ENCODE results near the gene IMPG2.

Gene IMPG2

GRCh38 chr3:101292027-101292426, 28.3 kb downstream of the IMPG2 start:
- no peaks in the 10 kb centered on the region for H3K27me3 Mint-ChIP-seq
- no peaks in the 10 kb centered on the region for H3K4me1 Mint-ChIP-seq
- no peak overlapping the region for H3K4me3 Mint-ChIP-seq
- peaks cover 5% of the 10 kb centered on the region for H3K36me3 Mint-ChIP-seq
- no peak overlapping the region for H3K27ac Mint-ChIP-seq
- peaks cover 19% of the 10 kb centered on the region for H3K9me3 Mint-ChIP-seq
- no peak for ATAC-seq

- Mint-ChIP-seq H3K4me3 (no peak overlapping the region), H3K27ac (no peak overlapping the region), H3K9me3 (peaks cover 7% of the 10 kb centered on the region), H3K36me3 (peaks cover 5% of the 10 kb centered on the region), H3K27me3 (no peaks in the 10 kb centered on the region), H3K4me1 (no peaks in the 10 kb centered on the region)
- no peak for ATAC-seq
Observed at GRCh38 chr3:101288294-101288693, 32.1 kb downstream of the IMPG2 start.

GRCh38 chr3:101284757-101285156, 35.6 kb downstream of the IMPG2 start:
- H3K4me1 Mint-ChIP-seq = no peaks in the 10 kb centered on the region
- ATAC-seq = no peak
- no peak overlapping the region for H3K4me3 Mint-ChIP-seq
- no peaks in the 10 kb centered on the region for H3K27me3 Mint-ChIP-seq
- H3K27ac Mint-ChIP-seq = no peak overlapping the region
- peaks cover 5% of the 10 kb centered on the region for H3K36me3 Mint-ChIP-seq
- H3K9me3 Mint-ChIP-seq = peaks cover 7% of the 10 kb centered on the region

GRCh38 chr3:101281521-101282030, 38.8 kb downstream of the IMPG2 start:
- Mint-ChIP-seq H3K9me3 (no peaks in the 10 kb centered on the region), H3K4me3 (no peak overlapping the region), H3K36me3 (no peaks in the 10 kb centered on the region), H3K4me1 (no peaks in the 10 kb centered on the region), H3K27me3 (no peaks in the 10 kb centered on the region), H3K27ac (no peak overlapping the region)
- no peak for ATAC-seq

- Mint-ChIP-seq H3K9me3 (no peaks in the 10 kb centered on the region), H3K27ac (no peak overlapping the region), H3K4me1 (no peaks in the 10 kb centered on the region), H3K4me3 (no peak overlapping the region), H3K36me3 (no peaks in the 10 kb centered on the region), H3K27me3 (no peaks in the 10 kb centered on the region)
- ATAC-seq = no peak
Observed at GRCh38 chr3:101279765-101280385, 40.5 kb downstream of the IMPG2 start.

- H3K36me3 Mint-ChIP-seq = no peaks in the 10 kb centered on the region
- H3K4me1 Mint-ChIP-seq = no peaks in the 10 kb centered on the region
- no peaks in the 10 kb centered on the region for H3K9me3 Mint-ChIP-seq
- no peak overlapping the region for H3K4me3 Mint-ChIP-seq
- no peak overlapping the region for H3K27ac Mint-ChIP-seq
- no peak for ATAC-seq
- H3K27me3 Mint-ChIP-seq = no peaks in the 10 kb centered on the region
Observed at GRCh38 chr3:101279162-101279561, 41.2 kb downstream of the IMPG2 start.

- H3K9me3 Mint-ChIP-seq = no peaks in the 10 kb centered on the region
- H3K27me3 Mint-ChIP-seq = no peaks in the 10 kb centered on the region
- no peak for ATAC-seq
- H3K36me3 Mint-ChIP-seq = no peaks in the 10 kb centered on the region
- no peak overlapping the region for H3K27ac Mint-ChIP-seq
- H3K4me1 Mint-ChIP-seq = no peaks in the 10 kb centered on the region
- no peak overlapping the region for H3K4me3 Mint-ChIP-seq
Observed at GRCh38 chr3:101278727-101279126, 41.6 kb downstream of the IMPG2 start.

- Mint-ChIP-seq H3K9me3 (no peaks in the 10 kb centered on the region), H3K4me1 (no peaks in the 10 kb centered on the region), H3K4me3 (no peak overlapping the region), H3K36me3 (peaks cover 12% of the 10 kb centered on the region), H3K27ac (no peak overlapping the region), H3K27me3 (no peaks in the 10 kb centered on the region)
- ATAC-seq = no peak
Observed at GRCh38 chr3:101273608-101274007, 46.8 kb downstream of the IMPG2 start.

GRCh38 chr3:101273156-101273555, 47.2 kb downstream of the IMPG2 start:
- no peak for ATAC-seq
- H3K9me3 Mint-ChIP-seq = no peaks in the 10 kb centered on the region
- H3K27ac Mint-ChIP-seq = no peak overlapping the region
- no peak overlapping the region for H3K4me3 Mint-ChIP-seq
- no peaks in the 10 kb centered on the region for H3K4me1 Mint-ChIP-seq
- H3K36me3 Mint-ChIP-seq = peaks cover 12% of the 10 kb centered on the region
- H3K27me3 Mint-ChIP-seq = no peaks in the 10 kb centered on the region

GRCh38 chr3:101271728-101272127, 48.6 kb downstream of the IMPG2 start:
- Mint-ChIP-seq H3K9me3 (no peaks in the 10 kb centered on the region), H3K4me3 (no peak overlapping the region), H3K4me1 (no peaks in the 10 kb centered on the region), H3K36me3 (peaks cover 12% of the 10 kb centered on the region), H3K27me3 (no peaks in the 10 kb centered on the region), H3K27ac (no peak overlapping the region)
- no peak for ATAC-seq

- Mint-ChIP-seq H3K4me3 (no peak overlapping the region), H3K27me3 (no peaks in the 10 kb centered on the region), H3K27ac (no peak overlapping the region), H3K36me3 (peaks cover 12% of the 10 kb centered on the region), H3K9me3 (no peaks in the 10 kb centered on the region), H3K4me1 (no peaks in the 10 kb centered on the region)
- ATAC-seq = no peak
Observed at GRCh38 chr3:101270149-101270548, 50.2 kb downstream of the IMPG2 start.

GRCh38 chr3:101268971-101269671, 51.3 kb downstream of the IMPG2 start:
- no peaks in the 10 kb centered on the region for H3K4me1 Mint-ChIP-seq
- no peak overlapping the region for H3K4me3 Mint-ChIP-seq
- H3K27me3 Mint-ChIP-seq = no peaks in the 10 kb centered on the region
- ATAC-seq = no peak
- no peaks in the 10 kb centered on the region for H3K9me3 Mint-ChIP-seq
- peaks cover 12% of the 10 kb centered on the region for H3K36me3 Mint-ChIP-seq
- H3K27ac Mint-ChIP-seq = no peak overlapping the region

GRCh38 chr3:101268141-101268540, 52.2 kb downstream of the IMPG2 start:
- Mint-ChIP-seq H3K4me1 (no peaks in the 10 kb centered on the region), H3K27me3 (no peaks in the 10 kb centered on the region), H3K36me3 (peaks cover 19% of the 10 kb centered on the region), H3K4me3 (no peak overlapping the region), H3K27ac (no peak overlapping the region), H3K9me3 (no peaks in the 10 kb centered on the region)
- no peak for ATAC-seq

GRCh38 chr3:101266566-101266965, 53.8 kb downstream of the IMPG2 start:
- Mint-ChIP-seq H3K27ac (no peak overlapping the region), H3K9me3 (no peaks in the 10 kb centered on the region)

GRCh38 chr3:101266071-101266470, 54.3 kb downstream of the IMPG2 start:
- H3K27me3 Mint-ChIP-seq = no peaks in the 10 kb centered on the region
- H3K4me1 Mint-ChIP-seq = peaks cover 7% of the 10 kb centered on the region
- H3K27ac Mint-ChIP-seq = no peak overlapping the region
- H3K4me3 Mint-ChIP-seq = no peak overlapping the region
- peaks cover 7% of the 10 kb centered on the region for H3K36me3 Mint-ChIP-seq
- no peak for ATAC-seq
- H3K9me3 Mint-ChIP-seq = no peaks in the 10 kb centered on the region

More at GRCh38 chr3:101266566-101266965, 53.8 kb downstream of the IMPG2 start:
- H3K4me3 Mint-ChIP-seq = no peak overlapping the region
- ATAC-seq = no peak
- H3K36me3 Mint-ChIP-seq = peaks cover 7% of the 10 kb centered on the region
- peaks cover 7% of the 10 kb centered on the region for H3K4me1 Mint-ChIP-seq
- no peaks in the 10 kb centered on the region for H3K27me3 Mint-ChIP-seq

All from stimulated activated memory B cell treated with anti-CD40 and anti-IgM and Interleukin-4, amounts not matched to agents 10 μg/mL and 1 μg/mL and 100 μg/mL, for 72 hours (primary cell).